ENCODE data around the gene EXOC2. TPM values are rescaled to one million over a fixed set of nuclear protein-coding genes. Genes with fewer than 3 reads are reported as not detected.

EXOC2 gene
- total RNA-seq, 1 donor from 2014 or later: 29.8 TPM

- peaks cover 44% of the 10 kb centered on the region for H3K36me3 Mint-ChIP-seq (ENCODE audit: low read depth)
- ATAC-seq (ENCODE audit: low read depth): no peak
Measured at GRCh38 chr6:520820-521219, 172.1 kb downstream of the EXOC2 start.

GRCh38 chr6:518218-518617, 174.7 kb downstream of the EXOC2 start:
- H3K27ac Mint-ChIP-seq: no peak overlapping the region
- H3K4me3 Mint-ChIP-seq: no peak overlapping the region
- H3K9me3 Mint-ChIP-seq: peaks cover 7% of the 10 kb centered on the region
- ChIA-PET POLR2A (interaction anchor here (1.0 kb wide), 1 partner anchor 107 kb away, joined by 3 read pairs; no protein-coding TSS in a partner anchor), CTCF (interaction anchor here (1.1 kb wide), 1 partner anchor 145 kb away, joined by 3 read pairs; no protein-coding TSS in a partner anchor)
- intact Hi-C loops (cut with micrococcal nuclease): no loop called here
- TF ChIP-seq, protein P1, sequence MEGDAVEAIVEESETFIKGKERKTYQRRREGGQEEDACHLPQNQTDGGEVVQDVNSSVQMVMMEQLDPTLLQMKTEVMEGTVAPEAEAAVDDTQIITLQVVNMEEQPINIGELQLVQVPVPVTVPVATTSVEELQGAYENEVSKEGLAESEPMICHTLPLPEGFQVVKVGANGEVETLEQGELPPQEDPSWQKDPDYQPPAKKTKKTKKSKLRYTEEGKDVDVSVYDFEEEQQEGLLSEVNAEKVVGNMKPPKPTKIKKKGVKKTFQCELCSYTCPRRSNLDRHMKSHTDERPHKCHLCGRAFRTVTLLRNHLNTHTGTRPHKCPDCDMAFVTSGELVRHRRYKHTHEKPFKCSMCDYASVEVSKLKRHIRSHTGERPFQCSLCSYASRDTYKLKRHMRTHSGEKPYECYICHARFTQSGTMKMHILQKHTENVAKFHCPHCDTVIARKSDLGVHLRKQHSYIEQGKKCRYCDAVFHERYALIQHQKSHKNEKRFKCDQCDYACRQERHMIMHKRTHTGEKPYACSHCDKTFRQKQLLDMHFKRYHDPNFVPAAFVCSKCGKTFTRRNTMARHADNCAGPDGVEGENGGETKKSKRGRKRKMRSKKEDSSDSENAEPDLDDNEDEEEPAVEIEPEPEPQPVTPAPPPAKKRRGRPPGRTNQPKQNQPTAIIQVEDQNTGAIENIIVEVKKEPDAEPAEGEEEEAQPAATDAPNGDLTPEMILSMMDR (IDR thresholded peaks at IDR 0.05): no peak
- peaks cover 7% of the 10 kb centered on the region for H3K4me1 Mint-ChIP-seq
- no peaks in the 10 kb centered on the region for H3K27me3 Mint-ChIP-seq
- DNase-seq (no peak), ATAC-seq (ENCODE audit: low read depth) (no peak)
- peaks cover 48% of the 10 kb centered on the region for H3K36me3 Mint-ChIP-seq (ENCODE audit: low read depth)

More at GRCh38 chr6:520820-521219, 172.1 kb downstream of the EXOC2 start:
- ChIA-PET POLR2A (no interaction called here), CTCF (no interaction called here)
- H3K4me1 Mint-ChIP-seq: peaks cover 3% of the 10 kb centered on the region
- intact Hi-C loops (cut with micrococcal nuclease): no loop called here
- no peak overlapping the region for H3K4me3 Mint-ChIP-seq
- DNase-seq: no peak
- H3K27me3 Mint-ChIP-seq: no peaks in the 10 kb centered on the region
- TF ChIP-seq, protein P1 (IDR thresholded peaks at IDR 0.05): no peak
- H3K9me3 Mint-ChIP-seq: peaks cover 7% of the 10 kb centered on the region
- no peak overlapping the region for H3K27ac Mint-ChIP-seq

- POLR2A ChIA-PET: no interaction called here
- peaks cover 40% of the 10 kb centered on the region for H3K36me3 Mint-ChIP-seq (ENCODE audit: low read depth)
- TF ChIP-seq, protein P1 (IDR thresholded peaks at IDR 0.05): no peak
Measured at GRCh38 chr6:516213-516612, 176.7 kb downstream of the EXOC2 start.

GRCh38 chr6:515267-515666, 177.7 kb downstream of the EXOC2 start:
- H3K36me3 Mint-ChIP-seq (ENCODE audit: low read depth): peaks cover 38% of the 10 kb centered on the region
- intact Hi-C loops (cut with micrococcal nuclease): no loop called here
- no peaks in the 10 kb centered on the region for H3K27me3 Mint-ChIP-seq
- DNase-seq (no peak), ATAC-seq (ENCODE audit: low read depth) (no peak)
- TF ChIP-seq, protein P1 (IDR thresholded peaks at IDR 0.05): no peak
- peaks cover 5% of the 10 kb centered on the region for H3K9me3 Mint-ChIP-seq
- no peak overlapping the region for H3K4me3 Mint-ChIP-seq
- H3K27ac Mint-ChIP-seq: no peak overlapping the region
- CTCF ChIA-PET: no interaction called here
- POLR2A ChIA-PET: no interaction called here
- H3K4me1 Mint-ChIP-seq: peaks cover 7% of the 10 kb centered on the region

More at GRCh38 chr6:516213-516612, 176.7 kb downstream of the EXOC2 start:
- H3K4me3 Mint-ChIP-seq: no peak overlapping the region
- no peak overlapping the region for H3K27ac Mint-ChIP-seq
- intact Hi-C loops (cut with micrococcal nuclease): no loop called here
- DNase-seq (no peak), ATAC-seq (ENCODE audit: low read depth) (no peak)
- CTCF ChIA-PET: no interaction called here
- H3K9me3 Mint-ChIP-seq: peaks cover 7% of the 10 kb centered on the region
- H3K4me1 Mint-ChIP-seq: peaks cover 7% of the 10 kb centered on the region
- no peaks in the 10 kb centered on the region for H3K27me3 Mint-ChIP-seq

DNA sequence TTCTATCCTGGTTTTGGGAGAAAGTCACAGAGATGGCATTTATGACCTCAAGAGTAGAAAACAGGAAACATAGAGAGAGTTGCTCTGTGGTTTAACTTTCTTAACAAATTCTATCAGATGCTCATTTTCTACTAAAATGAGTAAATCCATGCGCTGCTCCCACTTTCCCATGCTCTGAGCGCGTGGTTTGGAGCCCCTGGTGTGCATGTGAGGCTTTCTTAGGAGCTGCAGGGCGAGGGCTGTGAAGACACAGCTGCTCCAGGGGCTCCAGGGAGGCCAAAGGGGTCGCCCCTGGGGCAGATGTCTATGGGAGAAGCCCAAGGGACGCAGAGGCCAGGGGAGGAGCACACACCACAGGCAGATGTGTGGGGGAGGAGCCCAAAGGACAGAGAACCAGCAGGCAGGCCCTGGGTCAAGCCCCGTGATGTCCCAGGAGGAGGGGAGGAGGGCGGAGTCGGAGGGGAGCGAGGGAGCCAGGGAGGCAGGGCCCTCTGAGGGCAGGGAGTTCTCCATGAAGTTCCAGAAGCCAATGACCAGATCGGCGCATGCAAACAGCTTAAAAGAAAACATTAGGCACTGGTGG, 178.5 kb downstream of the EXOC2 start:
- peaks cover 5% of the 10 kb centered on the region for H3K9me3 Mint-ChIP-seq
- TF ChIP-seq, protein P1 (IDR thresholded peaks at IDR 0.05): no peak
- intact Hi-C loops (cut with micrococcal nuclease): no loop called here
- peaks cover 38% of the 10 kb centered on the region for H3K36me3 Mint-ChIP-seq (ENCODE audit: low read depth)
- DNase-seq (no peak), ATAC-seq (ENCODE audit: low read depth) (no peak)
- H3K4me3 Mint-ChIP-seq: no peak overlapping the region
- H3K4me1 Mint-ChIP-seq: peaks cover 15% of the 10 kb centered on the region
- ChIA-PET POLR2A (no interaction called here), CTCF (no interaction called here)
- H3K27ac Mint-ChIP-seq: no peak overlapping the region
- H3K27me3 Mint-ChIP-seq: no peaks in the 10 kb centered on the region
